DMS153 (cell line): ENCODE measurements around the gene RNF144A.
"Not testable (repeated sequence)": the region's sequence is repeated elsewhere in the genome, so short reads cannot be mapped to it uniquely, and the experiment has no call there.

Source experiments
- DNase-seq: peaks from one replicate; lab custom pipeline; 2025; lab: John Stamatoyannopoulos, UW

RNF144A gene

GRCh38 chr2:6917071-6917760, at the start of gene RNF144A:
RNF144A (plus strand) TSS chr2:6917412; CDS start chr2:6996927, 79,515 bp downstream.
- DNase-seq: no peak

- DNase-seq: no peak
These were observed 44.8 kb upstream of the RNF144A start for GRCh38 chr2:6872394-6872793.

- DNase-seq: no peak
These were observed 43.2 kb upstream of the RNF144A start for GRCh38 chr2:6874032-6874431.

- no peak for DNase-seq
These were observed 40.9 kb upstream of the RNF144A start for GRCh38 chr2:6876309-6876708.

- DNase-seq: peak; percentile 68
These were observed 39.6 kb upstream of the RNF144A start, which contains the start of gene RSAD2 for GRCh38 chr2:6877402-6878304. RSAD2 (plus strand) TSS chr2:6877777; CDS start chr2:6877801, 24 bp downstream.

- no peak for DNase-seq
These were observed 38.7 kb upstream of the RNF144A start for GRCh38 chr2:6878549-6878948.

- DNase-seq: no peak
These were observed 38.2 kb upstream of the RNF144A start for GRCh38 chr2:6879011-6879410.

GRCh38 chr2:6880200-6880733, 36.9 kb upstream of the RNF144A start:
- no peak for DNase-seq

GRCh38 chr2:6881046-6881445, 36.2 kb upstream of the RNF144A start:
- DNase-seq: no peak

- no peak for DNase-seq
These were observed 35.7 kb upstream of the RNF144A start for GRCh38 chr2:6881516-6881915.

- DNase-seq: no peak
These were observed 33.6 kb upstream of the RNF144A start for GRCh38 chr2:6883448-6884122.

GRCh38 chr2:6885551-6885950, 31.7 kb upstream of the RNF144A start:
- DNase-seq: no peak

GRCh38 chr2:6885968-6886367, 31.2 kb upstream of the RNF144A start:
- no peak for DNase-seq

- no peak for DNase-seq
These were observed 29.4 kb upstream of the RNF144A start for GRCh38 chr2:6887751-6888192.

- DNase-seq: no peak
These were observed 28.5 kb upstream of the RNF144A start for GRCh38 chr2:6888724-6889123.

- DNase-seq: no peak
These were observed 23.2 kb upstream of the RNF144A start for GRCh38 chr2:6893876-6894482.

- no peak for DNase-seq
These were observed 20.1 kb upstream of the RNF144A start for GRCh38 chr2:6896930-6897759.

GRCh38 chr2:6902581-6902980, 14.6 kb upstream of the RNF144A start:
- not testable (repeated sequence) for DNase-seq

- DNase-seq: no peak
These were observed 11.5 kb upstream of the RNF144A start for GRCh38 chr2:6905668-6906067.

GRCh38 chr2:6906165-6906741, 11.0 kb upstream of the RNF144A start:
- peak; percentile 8 for DNase-seq
